HepG2 (cell line): ENCODE measurements around the gene CDC25C. TPM values are rescaled to one million over a fixed set of nuclear protein-coding genes. Genes with fewer than 3 reads are reported as not detected.

ENCODE experiments used
- ATAD3A ChIP-seq: sonication (generic); formaldehyde crosslinking; IDR thresholded peaks from 2 replicates; pipeline ENCODE4 v1.4.0; 2020; ENCODE audit warnings: missing genetic modification reagents
- ATRX ChIP-seq: sonication (generic); formaldehyde crosslinking; IDR thresholded peaks from 2 replicates; pipeline ENCODE4 v1.4.0; 2020; ENCODE audit warnings: missing genetic modification reagents, borderline replicate concordance
- CEBPB ChIP-seq: IDR thresholded peaks from 2 replicates; pipeline ENCODE4 v1.6.1; 2011; ENCODE audit warnings: low read depth, low read length, improper control_type of control experiment, borderline replicate concordance
- CREB1 ChIP-seq, 2 experiments: fragments of 450-650 bp in 1 of 2; IDR thresholded peaks; 2 replicates each; pipeline ENCODE4 v1.6.1; 2016 to 2017; ENCODE audit warnings: control low read depth in 1 of 2, mild to moderate bottlenecking in 1 of 2, missing compliant biosample characterization in 1 of 2, missing genetic modification characterization in 1 of 2
- GATAD1 ChIP-seq: IDR thresholded peaks from 2 replicates; pipeline ENCODE4 v1.6.1; 2016; ENCODE audit warnings: missing genetic modification reagents, missing compliant biosample characterization
- HNRNPLL ChIP-seq: fragments of 200-400 bp; formaldehyde crosslinking; IDR thresholded peaks from 2 replicates; pipeline ENCODE4 v1.6.1; 2017; ENCODE audit warnings: mild to moderate bottlenecking, low read depth, low read length; ENCODE audit not compliant: poor library complexity, severe bottlenecking
- PHF8 ChIP-seq: sonication (generic); formaldehyde crosslinking; IDR thresholded peaks from 2 replicates; pipeline ENCODE4 v1.5.0; 2020; ENCODE audit warnings: missing genetic modification reagents
- REL ChIP-seq: sonication (generic); formaldehyde crosslinking; conservative IDR thresholded peaks from 2 replicates; pipeline ENCODE4 v1.8.0; 2022; ENCODE audit warnings: mild to moderate bottlenecking, missing genetic modification reagents, moderate library complexity
- SYNCRIP ChIP-seq: fragments of 200-400 bp; formaldehyde crosslinking; IDR thresholded peaks from 2 replicates; pipeline ENCODE4 v1.6.1; 2018; ENCODE audit warnings: mild to moderate bottlenecking, low read depth, low read length; ENCODE audit not compliant: insufficient read depth
- ZNF263 ChIP-seq: sonication (generic); formaldehyde crosslinking; IDR thresholded peaks from 2 replicates; pipeline ENCODE4 v1.4.0; 2020; ENCODE audit warnings: missing genetic modification reagents
- ZNF329 ChIP-seq: sonication (generic); formaldehyde crosslinking; IDR thresholded peaks from 2 replicates; pipeline ENCODE4 v1.9.0; 2021; ENCODE audit warnings: low read depth, mild to moderate bottlenecking, missing genetic modification reagents
- ZNF335 ChIP-seq: sonication (generic); formaldehyde crosslinking; IDR thresholded peaks from 2 replicates; pipeline ENCODE4 v1.4.0; 2020; ENCODE audit warnings: missing genetic modification reagents
- ZNF546 ChIP-seq: sonication (generic); formaldehyde crosslinking; conservative IDR thresholded peaks from 2 replicates; pipeline ENCODE4 v1.8.1; 2023; ENCODE audit warnings: mild to moderate bottlenecking, missing genetic modification reagents
- ZNF614 ChIP-seq: IDR thresholded peaks from 2 replicates; pipeline ENCODE4 v1.6.1; 2018; ENCODE audit warnings: missing biosample characterization, missing genetic modification reagents, inconsistent platforms, borderline replicate concordance
- ZNF691 ChIP-seq: sonication (generic); formaldehyde crosslinking; IDR thresholded peaks from 2 replicates; pipeline ENCODE4 v1.4.0; 2020; ENCODE audit warnings: missing genetic modification reagents, low read depth, mild to moderate bottlenecking, borderline replicate concordance
- ZNF775 ChIP-seq: sonication (generic); formaldehyde crosslinking; IDR thresholded peaks from 2 replicates; pipeline ENCODE4 v1.4.0; 2020; ENCODE audit warnings: missing genetic modification reagents, mild to moderate bottlenecking, moderate library complexity, borderline replicate concordance
- ZSCAN25 ChIP-seq: sonication (generic); formaldehyde crosslinking; IDR thresholded peaks from 2 replicates; pipeline ENCODE4 v1.8.0; 2022; ENCODE audit warnings: mild to moderate bottlenecking, missing genetic modification reagents
- polyA plus RNA-seq, 8 experiments: library from polyadenylated mRNA; depleted of rRNA in 3 of 8; stranded (reverse) in 7 of 8; unstranded in 1 of 8; fragments of >200 nt; fragmentation: Illumina TruSeq in 4 of 8; extraction: Trizol in 4 of 8; gene quantifications; 2 replicates each; pipeline versions ENCODE4 v1.2.1 to v1.2.3, GENCODE V29; 2011 to 2016; ENCODE audit warnings: low read depth in 4 of 8, missing spikeins in 1 of 8, mixed read lengths in 1 of 8; ENCODE audit not compliant: insufficient read depth in 1 of 8
- total RNA-seq, 5 experiments: library from RNA; depleted of rRNA; stranded (reverse); fragments of >200 nt; fragmentation: Illumina TruSeq; extraction: Trizol; gene quantifications; 2 replicates each; pipeline ENCODE4 v1.2.3, GENCODE V29; 2016; ENCODE audit warnings: low read depth in 1 of 5
- TF ChIP-seq, protein P1 (sequence below): sonication (generic); formaldehyde crosslinking; IDR thresholded peaks from 2 replicates; pipeline ENCODE4 v1.4.0; 2020; ENCODE audit warnings: mild to moderate bottlenecking, low read depth, missing genetic modification reagents
- TF ChIP-seq, protein P2 (sequence below): sonication (generic); formaldehyde crosslinking; IDR thresholded peaks from 2 replicates; pipeline ENCODE4 v1.5.1; 2020; ENCODE audit warnings: mild to moderate bottlenecking, missing genetic modification reagents, borderline replicate concordance
- TF ChIP-seq, protein P3 (sequence below): sonication (generic); formaldehyde crosslinking; IDR thresholded peaks from 2 replicates; pipeline ENCODE4 v1.5.0; 2020; ENCODE audit warnings: missing genetic modification reagents
- TF ChIP-seq, protein P4 (sequence below): sonication (generic); formaldehyde crosslinking; IDR thresholded peaks from 2 replicates; pipeline ENCODE4 v1.4.0; 2020; ENCODE audit warnings: missing genetic modification reagents

Gene CDC25C
- total and polyA plus RNA-seq, 2 of the 13 experiments (the other 11 are each of a cell fraction or from before 2014, with no cell fraction given) = 17.7 to 27.6 TPM

DNA sequence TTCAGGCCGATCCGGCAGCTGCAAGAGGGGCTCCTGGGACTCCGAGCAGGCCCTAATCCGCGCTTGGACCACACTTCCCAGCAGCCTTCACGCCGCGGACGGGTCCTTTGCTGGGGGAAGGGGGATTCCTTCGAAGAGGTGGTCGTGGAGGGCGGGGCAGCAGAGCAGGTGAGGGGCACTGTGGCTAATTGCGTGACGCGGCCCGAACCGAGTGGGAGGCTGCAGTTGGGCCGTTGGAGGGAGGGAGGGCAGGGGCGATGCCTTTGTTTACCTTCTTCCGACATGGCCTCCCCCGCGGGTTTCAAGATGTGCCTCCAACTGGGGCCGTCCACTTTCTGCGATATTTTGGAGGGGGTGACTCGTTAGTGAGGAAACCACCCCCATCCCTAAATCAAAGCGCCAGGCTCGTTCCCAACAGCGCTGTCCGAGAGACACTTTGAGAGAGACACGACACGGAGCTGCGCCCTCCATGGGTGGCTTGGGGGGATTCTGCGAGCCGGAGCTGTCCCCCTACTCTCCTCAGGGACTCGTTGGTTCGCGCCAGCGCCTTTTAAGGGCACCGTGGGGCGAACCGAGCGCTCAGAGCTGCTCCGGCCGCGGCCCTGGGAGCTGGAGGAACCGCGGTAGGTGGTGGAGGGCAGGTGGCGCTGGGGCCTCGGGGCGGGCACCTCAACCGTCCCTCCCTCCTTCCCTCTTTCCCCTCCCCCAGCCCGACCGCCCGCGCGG, 6.2 kb upstream of the CDC25C start, which contains the start of gene FAM53C (continued):
- TF ChIP-seq, protein P1, sequence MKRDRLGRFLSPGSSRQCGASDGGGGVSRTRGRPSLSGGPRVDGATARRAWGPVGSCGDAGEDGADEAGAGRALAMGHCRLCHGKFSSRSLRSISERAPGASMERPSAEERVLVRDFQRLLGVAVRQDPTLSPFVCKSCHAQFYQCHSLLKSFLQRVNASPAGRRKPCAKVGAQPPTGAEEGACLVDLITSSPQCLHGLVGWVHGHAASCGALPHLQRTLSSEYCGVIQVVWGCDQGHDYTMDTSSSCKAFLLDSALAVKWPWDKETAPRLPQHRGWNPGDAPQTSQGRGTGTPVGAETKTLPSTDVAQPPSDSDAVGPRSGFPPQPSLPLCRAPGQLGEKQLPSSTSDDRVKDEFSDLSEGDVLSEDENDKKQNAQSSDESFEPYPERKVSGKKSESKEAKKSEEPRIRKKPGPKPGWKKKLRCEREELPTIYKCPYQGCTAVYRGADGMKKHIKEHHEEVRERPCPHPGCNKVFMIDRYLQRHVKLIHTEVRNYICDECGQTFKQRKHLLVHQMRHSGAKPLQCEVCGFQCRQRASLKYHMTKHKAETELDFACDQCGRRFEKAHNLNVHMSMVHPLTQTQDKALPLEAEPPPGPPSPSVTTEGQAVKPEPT (CRISPR knock-in tag) = peak; percentile 58; the same call in 1 of the 2 replicates
- TF ChIP-seq ATRX (CRISPR knock-in tag) (no peak), GATAD1 (CRISPR knock-in tag) (peak; percentile 67), ZNF691 (CRISPR knock-in tag) (0 out of 2 replicates have a peak, but pooled peaks have one; percentile 36), CREB1 (IDR thresholded peaks at IDR 0.05) (no peak), CREB1 (CRISPR knock-in tag; IDR thresholded peaks at IDR 0.05) (peak; percentile 90), ZNF335 (CRISPR knock-in tag) (peak; percentile 76; the same call in 1 of the 2 replicates), SYNCRIP (no peak), HNRNPLL (peak; percentile 58), ZNF263 (CRISPR knock-in tag) (0 out of 2 replicates have a peak, but pooled peaks have one; percentile 33), ZNF329 (CRISPR knock-in tag) (0 out of 2 replicates have a peak, but pooled peaks have one; percentile 60), ZNF775 (CRISPR knock-in tag) (no peak), ZNF614 (CRISPR knock-in tag) (peak; percentile 89; the same call in 1 of the 2 replicates), ZSCAN25 (peak; percentile 7; the same call in 1 of the 2 replicates), CEBPB (no peak), PHF8 (CRISPR knock-in tag) (peak; percentile 85), ZNF546 (CRISPR knock-in tag) (peak; percentile 48), ATAD3A (no peak), REL (0 out of 2 replicates have a peak, but pooled peaks have one; percentile 28)
- TF ChIP-seq, protein P2, sequence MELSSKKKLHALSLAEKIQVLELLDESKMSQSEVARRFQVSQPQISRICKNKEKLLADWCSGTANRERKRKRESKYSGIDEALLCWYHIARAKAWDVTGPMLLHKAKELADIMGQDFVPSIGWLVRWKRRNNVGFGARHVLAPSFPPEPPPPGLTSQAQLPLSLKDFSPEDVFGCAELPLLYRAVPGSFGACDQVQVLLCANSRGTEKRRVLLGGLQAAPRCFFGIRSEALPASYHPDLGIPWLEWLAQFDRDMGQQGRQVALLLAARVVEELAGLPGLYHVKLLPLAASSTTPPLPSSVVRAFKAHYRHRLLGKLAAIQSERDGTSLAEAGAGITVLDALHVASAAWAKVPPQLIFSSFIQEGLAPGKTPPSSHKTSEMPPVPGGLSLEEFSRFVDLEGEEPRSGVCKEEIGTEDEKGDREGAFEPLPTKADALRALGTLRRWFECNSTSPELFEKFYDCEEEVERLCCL (CRISPR knock-in tag) = no peak
- TF ChIP-seq, protein P3, sequence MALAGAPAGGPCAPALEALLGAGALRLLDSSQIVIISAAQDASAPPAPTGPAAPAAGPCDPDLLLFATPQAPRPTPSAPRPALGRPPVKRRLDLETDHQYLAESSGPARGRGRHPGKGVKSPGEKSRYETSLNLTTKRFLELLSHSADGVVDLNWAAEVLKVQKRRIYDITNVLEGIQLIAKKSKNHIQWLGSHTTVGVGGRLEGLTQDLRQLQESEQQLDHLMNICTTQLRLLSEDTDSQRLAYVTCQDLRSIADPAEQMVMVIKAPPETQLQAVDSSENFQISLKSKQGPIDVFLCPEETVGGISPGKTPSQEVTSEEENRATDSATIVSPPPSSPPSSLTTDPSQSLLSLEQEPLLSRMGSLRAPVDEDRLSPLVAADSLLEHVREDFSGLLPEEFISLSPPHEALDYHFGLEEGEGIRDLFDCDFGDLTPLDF (CRISPR knock-in tag) = peak; percentile 72; the same call in 1 of the 2 replicates
- TF ChIP-seq, protein P4, sequence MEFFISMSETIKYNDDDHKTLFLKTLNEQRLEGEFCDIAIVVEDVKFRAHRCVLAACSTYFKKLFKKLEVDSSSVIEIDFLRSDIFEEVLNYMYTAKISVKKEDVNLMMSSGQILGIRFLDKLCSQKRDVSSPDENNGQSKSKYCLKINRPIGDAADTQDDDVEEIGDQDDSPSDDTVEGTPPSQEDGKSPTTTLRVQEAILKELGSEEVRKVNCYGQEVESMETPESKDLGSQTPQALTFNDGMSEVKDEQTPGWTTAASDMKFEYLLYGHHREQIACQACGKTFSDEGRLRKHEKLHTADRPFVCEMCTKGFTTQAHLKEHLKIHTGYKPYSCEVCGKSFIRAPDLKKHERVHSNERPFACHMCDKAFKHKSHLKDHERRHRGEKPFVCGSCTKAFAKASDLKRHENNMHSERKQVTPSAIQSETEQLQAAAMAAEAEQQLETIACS = no peak; the same call in 1 of the 2 replicates
